Endothelial cell of umbilical vein (primary cell): ENCODE measurements around the gene PHAF1. TPM values are rescaled to one million over a fixed set of nuclear protein-coding genes. Genes with fewer than 3 reads are reported as not detected.

Experiments used
- BruUV-seq: library from RNA; stranded (reverse); fragments of 400-500 nt; replicated peaks from 2 replicates; lab custom pipeline; 2021; lab: Mats Ljungman, UMichigan
- CTCF ChIA-PET: fragments of 300-600, 350-600 bp; sonication (Branson Sonifier 250); formaldehyde crosslinking; loops from one replicate; lab custom pipeline; 2021; ENCODE audit warnings: antibody characterized with exemption, inconsistent platforms; lab: Charles Lee
- POLR2A ChIA-PET: fragments of 300-600, 350-600 bp; sonication (Branson Sonifier 250); formaldehyde crosslinking; loops from one replicate; lab custom pipeline; 2021; ENCODE audit warnings: antibody characterized with exemption, inconsistent platforms; lab: Charles Lee
- DNase-seq: peaks from one replicate; pipeline ENCODE4 v3.0.0-alpha.2; 2011; ENCODE audit warnings: low read depth, low spot score
- FAIRE-seq: peaks from 2 replicates; lab custom pipeline; 2011; peaks lifted over from hg19 to GRCh38; lab: Jason Lieb, UNC
- H2AFZ ChIP-seq: 2 replicates; pipeline ENCODE4 v1.6.0; 2012; ENCODE audit warnings: low read depth, low read length, control low read depth, inconsistent platforms
- H3K27ac ChIP-seq: 2 replicates; pipeline ENCODE4 v1.5.1; 2011; ENCODE audit warnings: low read depth, mild to moderate bottlenecking, control low read depth, low read length, moderate library complexity; ENCODE audit not compliant: insufficient read depth
- H3K27me3 ChIP-seq, 2 experiments: 2 replicates each; pipeline versions ENCODE4 v1.6.0 to v1.6.1; 2011; ENCODE audit warnings: low read length in 2 of 2, mixed read lengths in 1 of 2; ENCODE audit not compliant: control insufficient read depth in 2 of 2, insufficient read depth in 2 of 2
- H3K36me3 ChIP-seq, 2 experiments: 2 replicates in 1 of 2; 3 replicates in 1 of 2; pipeline ENCODE4 v1.5.1; 2011; ENCODE audit warnings: low read length in 2 of 2, mild to moderate bottlenecking in 1 of 2, moderate library complexity in 1 of 2; ENCODE audit not compliant: control insufficient read depth in 2 of 2, insufficient read depth in 2 of 2; ENCODE audit errors: extremely low read depth in 1 of 2
- H3K4me1 ChIP-seq: 3 replicates; pipeline ENCODE4 v1.5.1; 2011; ENCODE audit warnings: mild to moderate bottlenecking, low read length; ENCODE audit not compliant: control insufficient read depth, insufficient read depth; ENCODE audit errors: extremely low read depth
- H3K4me2 ChIP-seq: 2 replicates; pipeline ENCODE4 v1.6.1; 2011; ENCODE audit warnings: low read length, control low read depth, mixed read lengths; ENCODE audit not compliant: insufficient read depth
- H3K4me3 ChIP-seq, 3 experiments: fragments of 200-600 bp in 1 of 3; sonication (generic), shearing (Covaris generic) in 1 of 3; replicated peaks in 1 of 3; 2 replicates each; pipeline ENCODE4 v1.5.1; 2011 to 2016; ENCODE audit warnings: control low read depth in 3 of 3, low read length in 3 of 3, mild to moderate bottlenecking in 2 of 3, inconsistent platforms in 1 of 3, low read depth in 1 of 3, moderate library complexity in 1 of 3; ENCODE audit not compliant: insufficient read depth in 1 of 3
- H3K79me2 ChIP-seq: 2 replicates; pipeline ENCODE4 v1.6.0; 2012; ENCODE audit warnings: low read length, inconsistent platforms; ENCODE audit not compliant: control insufficient read depth, insufficient read depth
- H3K9ac ChIP-seq: replicated peaks from 2 replicates; pipeline ENCODE3; 2011; ENCODE audit warnings: low read length, control low read depth; ENCODE audit not compliant: insufficient read depth; ENCODE audit errors: extremely low read depth
- H3K9me1 ChIP-seq: replicated peaks from 3 replicates; pipeline ENCODE4 v1.6.0; 2011; ENCODE audit warnings: mild to moderate bottlenecking, low read length; ENCODE audit not compliant: control insufficient read depth, insufficient read depth; ENCODE audit errors: extremely low read depth
- H3K9me3 ChIP-seq: replicated peaks from 2 replicates; pipeline ENCODE4 v1.5.1; 2012; ENCODE audit warnings: low read length, inconsistent platforms; ENCODE audit not compliant: control insufficient read depth, insufficient read depth
- H4K20me1 ChIP-seq: replicated peaks from 2 replicates; pipeline ENCODE3; 2011; ENCODE audit warnings: mild to moderate bottlenecking, low read length; ENCODE audit not compliant: control insufficient read depth, insufficient read depth; ENCODE audit errors: extremely low read depth
- EZH2 ChIP-seq: IDR thresholded peaks from 2 replicates; pipeline ENCODE4 v1.6.1; 2012; ENCODE audit warnings: borderline replicate concordance, low read depth, mild to moderate bottlenecking, moderate library complexity, low read length, inconsistent platforms; ENCODE audit not compliant: severe bottlenecking
- FOS ChIP-seq: IDR thresholded peaks from 2 replicates; pipeline ENCODE4 v1.6.1; 2011; ENCODE audit warnings: mild to moderate bottlenecking, low read length, moderate library complexity, borderline replicate concordance; ENCODE audit not compliant: insufficient read depth
- GATA2 ChIP-seq: IDR thresholded peaks from 2 replicates; pipeline ENCODE4 v1.7.0; 2011; ENCODE audit warnings: low read depth, mild to moderate bottlenecking, moderate library complexity, mixed read lengths, low read length; ENCODE audit not compliant: insufficient read length, insufficient read depth
- JUN ChIP-seq: IDR thresholded peaks from 2 replicates; pipeline ENCODE4 v1.6.1; 2011; ENCODE audit warnings: borderline replicate concordance, low read depth; ENCODE audit not compliant: insufficient read length, insufficient read depth
- MYC ChIP-seq: IDR thresholded peaks from one replicate; pipeline ENCODE4 v1.6.1; 2011; ENCODE audit warnings: mild to moderate bottlenecking, low read depth, low read length
- POLR2A ChIP-seq: IDR thresholded peaks from 2 replicates; pipeline ENCODE4 v1.6.1; 2012; ENCODE audit warnings: low read depth, mild to moderate bottlenecking, control low read depth, low read length
- POLR2AphosphoS5 ChIP-seq: IDR thresholded peaks from 2 replicates; pipeline ENCODE4 v1.6.1; 2012; ENCODE audit warnings: low read depth, mild to moderate bottlenecking, control low read depth, low read length, moderate library complexity; ENCODE audit not compliant: insufficient read depth
- dilution Hi-C: fragments of 300-500 bp; cut with MboI; formaldehyde crosslinking; loops from one replicate; pipeline ENCODE4 v1.15.0; 2019; ENCODE audit warnings: low sequenced_read_pairs; ENCODE audit not compliant: extremely low pct_ligation_motif_present
- intact Hi-C: fragments of 100-400 bp; cut with micrococcal nuclease; formaldehyde crosslinking; loops from one replicate; pipeline ENCODE4 v1.10.0; 2022
- polyA plus RNA-seq, 4 experiments: library from polyadenylated mRNA; depleted of rRNA in 3 of 4; stranded (reverse) in 3 of 4; unstranded in 1 of 4; fragments of >200 nt; gene quantifications; 2 replicates each; pipeline versions ENCODE4 v1.2.1 to v1.2.3, GENCODE V29; 2011 to 2012; ENCODE audit warnings: missing spikeins in 1 of 4
- total RNA-seq: library from RNA; stranded (reverse); gene quantifications from 2 replicates; pipeline ENCODE4 v1.2.3, GENCODE V29; 2021
- TF ChIP-seq, protein P1 (sequence below): IDR thresholded peaks from 2 replicates; pipeline ENCODE4 v1.6.1; 2011; ENCODE audit not compliant: insufficient read depth, insufficient read length
- TF ChIP-seq, protein P2 (sequence below), 2 donors: IDR thresholded peaks; 1 replicate in 1 of 2; 2 replicates in 1 of 2; pipeline ENCODE4 v1.5.1; 2011; ENCODE audit warnings: low read length in 2 of 2, mild to moderate bottlenecking in 2 of 2, moderate library complexity in 2 of 2, control low read depth in 1 of 2, inconsistent platforms in 1 of 2, low read depth in 1 of 2; ENCODE audit not compliant: insufficient read depth in 1 of 2; ENCODE audit errors: extremely low read depth in 1 of 2

Gene PHAF1
- total and polyA plus RNA-seq, 2 donors (not counting 3 experiments of a cell fraction or from before 2014, with no cell fraction given): 18.5 to 21.9 TPM

DNA sequence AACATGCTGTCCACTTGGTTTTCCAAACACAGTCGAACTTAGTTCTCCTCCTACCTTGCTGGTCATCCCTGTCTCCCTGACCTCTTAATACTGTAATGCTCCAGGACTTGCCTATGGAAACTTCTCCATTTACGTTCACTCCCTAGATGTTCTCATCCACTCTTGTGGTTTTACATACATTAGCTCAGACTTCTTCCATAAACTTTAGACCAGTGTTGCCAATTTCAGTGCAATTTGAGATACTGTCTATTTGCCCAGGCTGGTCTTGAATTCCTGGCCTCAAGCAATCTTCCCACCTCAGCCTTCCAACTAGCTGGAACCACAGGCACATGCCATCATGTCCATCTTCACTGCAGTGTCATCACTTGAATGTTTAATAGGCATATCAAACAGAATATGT lies 72.5 kb downstream of the PHAF1 start:
- no peak for DNase-seq
- CTCF ChIA-PET: interaction anchor here (0.7 to 1.4 kb wide), 2 partner anchors 16 to 27 kb away, joined by 3 to 5 read pairs; no protein-coding TSS in a partner anchor
- Histone ChIP-seq H3K27ac (no peak overlapping the region), H3K4me3 (no peak overlapping the region), H2AFZ (no peak overlapping the region), H3K9ac (no peak overlapping the region), H3K9me1 (no peaks in the 10 kb centered on the region), H3K9me3 (no peaks in the 10 kb centered on the region), H4K20me1 (no peaks in the 10 kb centered on the region), H3K79me2 (peaks cover 13% of the 10 kb centered on the region), H3K4me1 (peaks cover 33% of the 10 kb centered on the region), H3K36me3 (no peaks in the 10 kb centered on the region), H3K4me2 (peak overlapping the region; percentile 96), H3K27me3 (no peaks in the 10 kb centered on the region)
- no peak for TF ChIP-seq POLR2AphosphoS5
- TF ChIP-seq, protein P1, sequence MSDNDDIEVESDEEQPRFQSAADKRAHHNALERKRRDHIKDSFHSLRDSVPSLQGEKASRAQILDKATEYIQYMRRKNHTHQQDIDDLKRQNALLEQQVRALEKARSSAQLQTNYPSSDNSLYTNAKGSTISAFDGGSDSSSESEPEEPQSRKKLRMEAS: no peak
- TF ChIP-seq MYC: no peak
- TF ChIP-seq POLR2A: no peak
- no peak for TF ChIP-seq GATA2
- no peak for TF ChIP-seq EZH2
- no peak for FAIRE-seq
- intact Hi-C loops (no loop called here), dilution Hi-C loops (no loop called here)
- BruUV-seq: no TSS peak
- POLR2A ChIA-PET: interaction anchor here (0.7 kb wide), 2 partner anchors 22 to 469 kb away, joined by 3 to 8 read pairs; no protein-coding TSS in a partner anchor

DNA sequence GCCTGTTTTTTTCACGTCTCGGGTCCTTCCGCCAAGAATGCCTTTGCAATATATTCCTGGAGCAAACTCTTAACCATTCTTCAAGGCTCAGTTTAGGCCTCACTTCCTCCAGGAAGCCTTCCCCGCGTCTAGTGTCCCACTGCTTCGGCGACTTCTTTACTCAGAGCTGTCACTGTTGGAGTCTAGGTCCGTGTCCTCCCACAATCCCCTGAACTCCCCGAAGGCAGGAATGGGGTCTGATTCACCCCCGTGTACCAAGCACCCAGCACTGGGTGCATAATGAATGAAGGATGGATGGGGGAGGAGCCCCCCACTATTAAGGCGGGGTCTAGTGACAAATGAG lies 73.5 kb downstream of the PHAF1 start:
- peak overlapping the region; percentile 95 for H3K27ac ChIP-seq
- H3K4me2 ChIP-seq: peak overlapping the region; percentile 96
- H3K9me1 ChIP-seq: no peaks in the 10 kb centered on the region
- H3K36me3 ChIP-seq: no peaks in the 10 kb centered on the region
- DNase-seq: no peak
- BruUV-seq: TSS peak; percentile 41
- H3K9ac ChIP-seq: peak overlapping the region; percentile 99
- peaks cover 13% of the 10 kb centered on the region for H3K79me2 ChIP-seq
- H3K9me3 ChIP-seq: no peaks in the 10 kb centered on the region
- ChIA-PET POLR2A (no interaction called here), CTCF (interaction anchor here (0.7 to 3.5 kb wide), 4 partner anchors 14 to 229 kb away, joined by 3 to 40 read pairs (median 16); partner anchors contain the start of gene NOL3)
- H3K27me3 ChIP-seq: no peaks in the 10 kb centered on the region
- peak overlapping the region; percentile 93 for H2AFZ ChIP-seq
- no peak for FAIRE-seq
- dilution Hi-C loops: no loop called here
- TF ChIP-seq, protein P1: no peak
- no peak for TF ChIP-seq JUN
- TF ChIP-seq GATA2: no peak
- no peak for TF ChIP-seq EZH2
- TF ChIP-seq, protein P2, sequence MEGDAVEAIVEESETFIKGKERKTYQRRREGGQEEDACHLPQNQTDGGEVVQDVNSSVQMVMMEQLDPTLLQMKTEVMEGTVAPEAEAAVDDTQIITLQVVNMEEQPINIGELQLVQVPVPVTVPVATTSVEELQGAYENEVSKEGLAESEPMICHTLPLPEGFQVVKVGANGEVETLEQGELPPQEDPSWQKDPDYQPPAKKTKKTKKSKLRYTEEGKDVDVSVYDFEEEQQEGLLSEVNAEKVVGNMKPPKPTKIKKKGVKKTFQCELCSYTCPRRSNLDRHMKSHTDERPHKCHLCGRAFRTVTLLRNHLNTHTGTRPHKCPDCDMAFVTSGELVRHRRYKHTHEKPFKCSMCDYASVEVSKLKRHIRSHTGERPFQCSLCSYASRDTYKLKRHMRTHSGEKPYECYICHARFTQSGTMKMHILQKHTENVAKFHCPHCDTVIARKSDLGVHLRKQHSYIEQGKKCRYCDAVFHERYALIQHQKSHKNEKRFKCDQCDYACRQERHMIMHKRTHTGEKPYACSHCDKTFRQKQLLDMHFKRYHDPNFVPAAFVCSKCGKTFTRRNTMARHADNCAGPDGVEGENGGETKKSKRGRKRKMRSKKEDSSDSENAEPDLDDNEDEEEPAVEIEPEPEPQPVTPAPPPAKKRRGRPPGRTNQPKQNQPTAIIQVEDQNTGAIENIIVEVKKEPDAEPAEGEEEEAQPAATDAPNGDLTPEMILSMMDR (IDR thresholded peaks at IDR 0.05; ENCODE audit: extremely low read depth in 1 of 2, insufficient read depth in 1 of 2, low read depth in 1 of 2, low read length in 2 of 2): no peak
- no peak for TF ChIP-seq POLR2A
- no peak for TF ChIP-seq POLR2AphosphoS5
- no peak for TF ChIP-seq FOS
- no peak for TF ChIP-seq MYC
- H4K20me1 ChIP-seq: no peaks in the 10 kb centered on the region
- H3K4me1 ChIP-seq: peaks cover 33% of the 10 kb centered on the region
- peak overlapping the region; percentile 75 to 90 (median 88) for H3K4me3 ChIP-seq
- intact Hi-C loops: loop anchor here (1.0 kb wide), 1 partner anchor 9 kb away; no protein-coding TSS in a partner anchor
